ENCODE data around the gene CHRNA1. TPM values are rescaled to one million over a fixed set of nuclear protein-coding genes. Genes with fewer than 3 reads are reported as not detected.

CHRNA1 gene
- under 1 TPM in 1 of 6 donors, not detected in 5; 0.17 TPM for total RNA-seq

DNA sequence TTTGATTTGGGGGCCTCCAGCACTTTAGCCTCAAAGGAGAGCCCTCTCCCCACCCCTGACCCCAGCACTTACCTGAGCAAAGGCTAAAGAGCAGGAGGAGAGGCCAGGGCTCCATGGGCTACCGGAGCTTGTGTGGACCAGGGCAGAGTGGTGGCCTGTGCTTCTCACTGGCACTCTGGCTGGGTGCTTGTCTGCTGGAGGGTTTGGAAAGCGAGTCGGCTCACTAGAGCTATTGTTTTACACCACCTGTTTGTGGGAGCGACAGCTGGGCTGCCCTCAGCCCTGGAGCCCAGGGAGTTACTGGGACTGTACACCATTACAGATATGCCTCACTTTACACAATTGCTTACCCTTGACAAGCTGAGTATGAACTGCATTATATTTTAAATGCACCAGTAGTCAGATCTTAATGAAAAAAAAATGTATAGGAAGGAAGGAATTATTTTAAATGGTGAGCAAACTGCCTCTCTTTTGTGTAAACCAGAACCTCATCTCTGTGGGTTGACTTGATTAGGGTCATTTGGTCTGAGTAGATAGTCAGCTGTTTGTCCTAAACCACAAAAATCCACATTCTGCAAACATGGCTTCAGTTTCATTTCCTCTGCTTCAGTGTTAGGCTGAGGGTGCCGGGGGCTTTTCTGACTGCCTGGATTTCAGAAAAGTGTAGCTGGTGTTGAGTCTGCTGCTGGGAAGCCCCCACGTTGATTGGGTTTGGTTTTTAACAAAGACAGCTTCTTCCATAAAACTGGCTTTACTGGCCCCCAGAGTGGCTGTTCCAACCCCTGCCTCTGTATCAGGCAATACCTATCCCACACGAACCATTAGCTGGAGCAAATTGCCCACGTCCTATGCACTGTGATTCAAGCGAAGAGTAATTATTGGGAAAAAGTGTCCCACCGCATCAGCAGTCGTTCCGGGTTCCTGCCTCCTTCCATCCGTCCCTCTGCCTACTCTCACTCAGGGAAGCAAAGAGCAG lies at the start of gene CHRNA1:
CHRNA1 (minus strand) TSS at position 193 of the 976 bp plus-strand sequence; CDS start at position 115, 78 bp downstream.
- WGBS, 2 donors, result 87 to 88% methylated on average over 12 to 13 of the region's 13 CpGs
- H3K4me3 ChIP-seq, result no peak within 1 kb of the TSS
- H3K27ac ChIP-seq, result no peak within 1 kb of the TSS
- DNase-seq, result no peak
- no peaks in the 10 kb centered on the region for H3K36me3 ChIP-seq
- no peaks in the 10 kb centered on the region for H3K9me3 ChIP-seq
- TF ChIP-seq POLR2AphosphoS5 (IDR thresholded peaks at IDR 0.05) (no peak), POLR2A (IDR thresholded peaks at IDR 0.05) (no peak), EP300 (IDR thresholded peaks at IDR 0.05) (no peak)
- TF ChIP-seq, protein P1, sequence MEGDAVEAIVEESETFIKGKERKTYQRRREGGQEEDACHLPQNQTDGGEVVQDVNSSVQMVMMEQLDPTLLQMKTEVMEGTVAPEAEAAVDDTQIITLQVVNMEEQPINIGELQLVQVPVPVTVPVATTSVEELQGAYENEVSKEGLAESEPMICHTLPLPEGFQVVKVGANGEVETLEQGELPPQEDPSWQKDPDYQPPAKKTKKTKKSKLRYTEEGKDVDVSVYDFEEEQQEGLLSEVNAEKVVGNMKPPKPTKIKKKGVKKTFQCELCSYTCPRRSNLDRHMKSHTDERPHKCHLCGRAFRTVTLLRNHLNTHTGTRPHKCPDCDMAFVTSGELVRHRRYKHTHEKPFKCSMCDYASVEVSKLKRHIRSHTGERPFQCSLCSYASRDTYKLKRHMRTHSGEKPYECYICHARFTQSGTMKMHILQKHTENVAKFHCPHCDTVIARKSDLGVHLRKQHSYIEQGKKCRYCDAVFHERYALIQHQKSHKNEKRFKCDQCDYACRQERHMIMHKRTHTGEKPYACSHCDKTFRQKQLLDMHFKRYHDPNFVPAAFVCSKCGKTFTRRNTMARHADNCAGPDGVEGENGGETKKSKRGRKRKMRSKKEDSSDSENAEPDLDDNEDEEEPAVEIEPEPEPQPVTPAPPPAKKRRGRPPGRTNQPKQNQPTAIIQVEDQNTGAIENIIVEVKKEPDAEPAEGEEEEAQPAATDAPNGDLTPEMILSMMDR (IDR thresholded peaks at IDR 0.05), result no peak
- no peaks in the 10 kb centered on the region for H3K27me3 ChIP-seq
- H3K4me1 ChIP-seq, result no peaks in the 10 kb centered on the region
- ATAC-seq (ENCODE audit: low FRiP score in 2 of 2), result peak in 1 of 2 donors; percentile 60

DNA sequence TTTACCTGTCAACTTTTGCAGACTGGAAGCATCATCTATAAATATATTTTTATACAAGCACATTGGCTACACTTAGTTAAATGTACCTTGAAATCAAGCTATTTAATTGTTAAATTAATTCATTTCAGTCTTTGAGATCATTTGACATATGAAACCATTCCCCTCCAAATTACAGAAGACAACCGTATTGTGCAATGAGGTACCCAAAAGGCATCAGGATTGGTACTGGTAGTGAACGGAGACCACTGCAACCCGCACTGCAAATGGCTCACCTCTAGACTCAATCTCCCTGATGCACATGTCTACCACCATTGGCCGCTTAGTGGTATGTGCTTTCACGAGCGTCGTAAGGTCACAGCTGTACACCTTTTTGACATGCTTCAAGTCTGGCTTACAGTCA lies 47.8 kb upstream of the CHRNA1 start:
- Histone ChIP-seq H3K36me3 (peaks cover 0 to 15% (median 0%) of the 10 kb centered on the region in 4 donors), H3K4me3 (no peak overlapping the region), H3K27ac (no peak overlapping the region), H3K9me3 (no peaks in the 10 kb centered on the region), H3K4me1 (no peaks in the 10 kb centered on the region), H3K27me3 (no peaks in the 10 kb centered on the region)
- no peak for TF ChIP-seq POLR2A (IDR thresholded peaks at IDR 0.05)
- WGBS, 2 donors, result 97 to 99% methylated on average over 7 of the region's 7 CpGs
- DNase-seq (no peak), ATAC-seq (ENCODE audit: low FRiP score in 2 of 2) (no peak)

DNA sequence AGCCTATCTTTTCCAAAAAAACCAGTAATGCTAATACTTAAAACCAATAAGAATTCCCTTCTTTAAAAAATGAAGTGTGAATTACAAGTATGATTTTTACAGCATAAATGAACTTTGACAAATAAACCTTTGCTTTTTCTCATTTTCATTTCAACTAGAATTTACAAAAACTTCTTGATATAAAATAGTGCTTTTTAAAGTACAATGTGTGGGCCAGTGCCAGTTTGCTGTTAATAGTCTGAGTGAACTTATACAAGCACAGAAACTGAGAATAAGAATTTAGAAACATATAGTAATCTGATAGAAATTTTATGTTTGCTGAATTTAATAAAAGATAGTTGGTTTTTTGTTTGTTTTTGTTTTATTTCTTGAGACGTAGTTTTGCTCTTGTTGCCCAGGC lies 43.7 kb upstream of the CHRNA1 start:
- Histone ChIP-seq H3K9me3 (no peaks in the 10 kb centered on the region), H3K36me3 (peaks cover 0 to 15% (median 0%) of the 10 kb centered on the region in 4 donors), H3K27me3 (no peaks in the 10 kb centered on the region), H3K27ac (peak overlapping the region in 1 of 4 donors; percentile 18), H3K4me1 (peaks cover 0 to 2% (median 0%) of the 10 kb centered on the region in 4 donors), H3K4me3 (no peak overlapping the region)
- ATAC-seq (ENCODE audit: low FRiP score in 2 of 2), result no peak
- 69% methylated on average over 1 of the region's 1 CpG for WGBS, 2 donors
- TF ChIP-seq POLR2A (IDR thresholded peaks at IDR 0.05) (no peak), EP300 (IDR thresholded peaks at IDR 0.05) (no peak), POLR2AphosphoS5 (IDR thresholded peaks at IDR 0.05) (no peak)
- TF ChIP-seq, protein P1 (IDR thresholded peaks at IDR 0.05), result no peak
- DNase-seq, result no peak

DNA sequence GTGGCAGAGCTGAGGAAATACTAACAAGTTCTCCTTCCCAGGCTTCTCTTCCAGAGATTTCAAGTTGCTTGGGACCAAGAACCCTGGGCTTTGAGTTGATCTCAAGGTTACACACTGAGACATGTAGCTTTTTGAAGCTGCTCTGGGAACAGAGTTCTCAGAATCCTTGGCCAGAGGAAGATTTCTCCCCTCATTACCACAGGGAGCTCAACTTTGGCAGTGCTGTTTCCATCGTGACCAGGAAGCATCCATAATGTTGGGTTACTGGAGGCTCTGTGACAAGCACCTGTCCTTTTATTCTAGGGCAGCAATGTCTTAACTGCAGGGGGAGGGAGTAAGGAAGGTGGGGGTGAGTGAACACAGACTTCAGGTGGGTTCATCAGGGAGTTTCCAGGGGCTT lies 41.5 kb upstream of the CHRNA1 start:
- Histone ChIP-seq H3K27me3 (no peaks in the 10 kb centered on the region), H3K27ac (no peak overlapping the region), H3K4me1 (peaks cover 0 to 2% (median 0%) of the 10 kb centered on the region in 4 donors), H3K36me3 (peaks cover 0 to 8% (median 0%) of the 10 kb centered on the region in 4 donors), H3K9me3 (no peaks in the 10 kb centered on the region), H3K4me3 (no peak overlapping the region)
- ATAC-seq (ENCODE audit: low FRiP score in 2 of 2) (no peak), DNase-seq (no peak)
- 80 to 87% methylated on average over 1 of the region's 1 CpG for WGBS, 2 donors
- TF ChIP-seq, protein P1 (IDR thresholded peaks at IDR 0.05), result no peak
- no peak for TF ChIP-seq POLR2AphosphoS5 (IDR thresholded peaks at IDR 0.05)
- TF ChIP-seq EP300 (IDR thresholded peaks at IDR 0.05), result no peak
- no peak for TF ChIP-seq POLR2A (IDR thresholded peaks at IDR 0.05)

DNA sequence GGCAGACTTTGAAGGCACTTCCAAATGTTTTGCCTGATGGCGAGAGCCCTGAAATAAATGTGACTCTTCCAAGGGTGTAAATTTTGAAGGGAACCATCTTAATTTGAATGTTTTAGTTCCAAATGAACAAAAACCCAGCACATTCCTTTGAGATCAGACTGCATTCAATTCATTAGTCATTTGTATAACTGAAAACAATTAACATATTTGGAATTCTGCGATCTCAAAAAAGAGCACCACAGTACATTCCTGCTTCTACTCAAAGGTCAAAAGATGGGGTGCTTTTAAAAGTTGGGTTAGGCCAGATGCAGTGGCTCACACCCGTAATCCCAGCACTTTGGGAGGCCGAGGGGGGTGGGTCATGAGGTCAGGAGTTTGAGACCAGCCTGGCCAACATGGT lies 38.2 kb upstream of the CHRNA1 start:
- H3K36me3 ChIP-seq, result peaks cover 0 to 11% (median 0%) of the 10 kb centered on the region in 4 donors
- ATAC-seq (ENCODE audit: low FRiP score in 2 of 2) (no peak), DNase-seq (no peak)
- TF ChIP-seq POLR2AphosphoS5 (IDR thresholded peaks at IDR 0.05), result no peak
- TF ChIP-seq, protein P1 (IDR thresholded peaks at IDR 0.05), result no peak
- TF ChIP-seq EP300 (IDR thresholded peaks at IDR 0.05), result no peak
- no peak for TF ChIP-seq POLR2A (IDR thresholded peaks at IDR 0.05)
- H3K9me3 ChIP-seq, result no peaks in the 10 kb centered on the region
- peaks cover 0 to 2% (median 0%) of the 10 kb centered on the region in 4 donors for H3K4me1 ChIP-seq
- no peaks in the 10 kb centered on the region for H3K27me3 ChIP-seq
- WGBS, 2 donors, result 93 to 94% methylated on average over 4 of the region's 4 CpGs
- no peak overlapping the region for H3K4me3 ChIP-seq
- H3K27ac ChIP-seq, result no peak overlapping the region
